ENCODE data around the gene NFKBIZ. TPM values are rescaled to one million over a fixed set of nuclear protein-coding genes. Genes with fewer than 3 reads are reported as not detected.

NFKBIZ gene
- total RNA-seq, 1 experiment from 2014 or later, result 7.4 TPM

GRCh38 chr3:101840066-101840465 lies 9.2 kb upstream of the NFKBIZ start:
- H3K9me3 ChIP-seq, result no peaks in the 10 kb centered on the region
- no peak overlapping the region for H3K4me3 ChIP-seq
- H3K27me3 ChIP-seq, result no peaks in the 10 kb centered on the region
- no peaks in the 10 kb centered on the region for H3K36me3 ChIP-seq
- DNase-seq, result no peak

DNA sequence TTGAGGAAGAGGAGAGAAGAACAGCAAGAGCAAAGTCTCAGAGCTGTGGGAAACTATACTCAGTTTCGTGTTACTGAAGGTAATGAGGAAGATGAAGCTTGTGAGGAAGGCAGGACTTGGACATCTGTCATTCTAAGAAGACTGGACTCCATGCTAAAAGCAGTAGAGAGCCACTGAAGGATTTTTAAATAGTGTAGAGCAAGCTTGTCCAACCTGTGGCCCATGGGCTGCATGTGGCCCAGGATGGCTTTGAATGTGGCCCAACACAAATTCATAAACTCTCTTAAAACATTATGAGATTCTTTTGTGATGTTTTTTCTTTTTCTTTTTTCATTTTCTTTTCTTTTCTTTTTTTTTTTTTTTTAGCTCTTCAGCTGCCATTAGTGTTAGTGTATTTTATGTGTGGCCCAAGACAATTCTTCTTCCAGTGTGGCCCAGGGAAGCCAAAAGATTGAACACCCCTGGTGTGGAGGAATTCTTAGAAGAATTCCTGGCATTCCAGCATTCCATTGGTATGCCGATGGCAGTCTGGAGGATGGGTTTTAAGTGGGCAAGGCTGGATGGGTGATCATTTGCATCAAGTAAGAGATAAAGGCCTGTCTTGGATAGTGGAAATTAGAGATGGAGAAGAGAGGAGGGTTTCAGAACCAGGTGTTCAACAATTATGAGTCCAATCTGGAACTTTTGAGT lies 6.9 kb upstream of the NFKBIZ start:
- Histone ChIP-seq H3K27me3 (no peaks in the 10 kb centered on the region), H3K9me3 (no peaks in the 10 kb centered on the region), H3K36me3 (no peaks in the 10 kb centered on the region), H3K4me3 (no peak overlapping the region)
- DNase-seq, result peak; percentile 51

DNA sequence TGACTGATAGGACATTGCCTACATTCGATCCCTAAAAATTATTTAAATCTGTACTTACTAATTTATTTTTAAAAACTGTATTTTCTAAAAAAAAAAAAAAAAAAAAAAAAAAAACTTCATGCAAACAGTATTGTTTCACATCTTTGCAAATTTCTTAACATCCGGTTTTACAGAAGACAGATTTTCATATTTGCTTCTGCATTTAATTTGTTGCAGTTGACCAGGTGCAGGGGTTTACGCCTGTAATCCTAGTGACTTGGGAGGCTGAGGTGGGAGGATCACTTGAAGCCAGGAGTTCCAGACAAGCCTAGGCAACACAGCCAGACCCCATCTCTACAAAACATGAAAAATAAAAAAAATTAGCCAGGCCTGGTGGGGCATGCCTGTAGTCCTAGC lies 6.4 kb upstream of the NFKBIZ start:
- Histone ChIP-seq H3K36me3 (no peaks in the 10 kb centered on the region), H3K4me3 (no peak overlapping the region), H3K9me3 (no peaks in the 10 kb centered on the region), H3K27me3 (no peaks in the 10 kb centered on the region)
- DNase-seq, result no peak

DNA sequence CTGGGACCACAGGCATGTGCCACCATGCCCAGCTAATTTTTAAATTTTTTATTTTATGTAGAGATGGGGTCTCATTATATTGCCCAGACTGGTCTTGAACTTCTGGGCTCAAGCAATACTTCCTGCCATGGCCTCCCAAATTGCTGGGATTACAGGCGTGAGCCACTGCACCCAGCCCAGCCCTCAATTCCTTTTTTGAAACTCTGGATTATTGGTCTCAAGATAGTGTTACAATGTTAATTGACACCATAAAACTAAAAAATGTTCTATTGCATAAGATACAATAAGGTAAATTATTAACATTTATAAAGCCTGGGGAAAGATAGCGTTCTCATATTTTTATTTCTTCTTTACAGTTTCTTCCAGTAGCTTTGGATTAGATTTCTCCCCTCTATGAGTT lies 3.9 kb upstream of the NFKBIZ start:
- no peak for DNase-seq
- Histone ChIP-seq H3K36me3 (no peaks in the 10 kb centered on the region), H3K4me3 (no peak overlapping the region), H3K27me3 (no peaks in the 10 kb centered on the region), H3K9me3 (no peaks in the 10 kb centered on the region)

- no peak overlapping the region for H3K4me3 ChIP-seq
- no peak for DNase-seq
- no peaks in the 10 kb centered on the region for H3K27me3 ChIP-seq
- peaks cover 12% of the 10 kb centered on the region for H3K36me3 ChIP-seq
- no peaks in the 10 kb centered on the region for H3K9me3 ChIP-seq
These were observed 2.6 kb upstream of the NFKBIZ start for GRCh38 chr3:101846709-101847108.

DNA sequence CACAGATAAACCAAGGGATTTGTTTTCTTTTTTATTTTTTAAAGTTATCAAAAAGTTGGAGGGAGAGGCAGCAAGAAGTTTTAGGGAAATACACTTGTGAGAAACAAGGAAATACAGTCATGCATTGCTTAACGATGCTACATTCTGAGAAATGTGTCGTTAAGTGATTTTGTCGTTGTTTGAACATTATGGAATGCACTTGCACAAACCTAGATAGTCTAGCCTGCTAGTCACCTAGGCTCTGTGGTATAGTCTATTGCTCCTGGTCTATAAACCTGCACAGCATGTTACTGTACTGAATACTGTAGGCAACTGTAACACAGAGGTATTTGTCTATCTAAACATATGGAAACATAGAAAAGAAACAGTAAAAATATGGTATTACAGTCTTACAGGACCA lies 2.0 kb upstream of the NFKBIZ start:
- Histone ChIP-seq H3K4me3 (no peak overlapping the region), H3K36me3 (peaks cover 19% of the 10 kb centered on the region), H3K9me3 (no peaks in the 10 kb centered on the region), H3K27me3 (no peaks in the 10 kb centered on the region)
- no peak for DNase-seq

GRCh38 chr3:101848326-101848725 lies 988 bp upstream of the NFKBIZ start:
- peak overlapping the region; percentile 77 for H3K4me3 ChIP-seq
- DNase-seq, result no peak
- H3K36me3 ChIP-seq, result peaks cover 29% of the 10 kb centered on the region
- no peaks in the 10 kb centered on the region for H3K9me3 ChIP-seq
- H3K27me3 ChIP-seq, result no peaks in the 10 kb centered on the region

- H3K36me3 ChIP-seq, result peaks cover 43% of the 10 kb centered on the region
- no peaks in the 10 kb centered on the region for H3K9me3 ChIP-seq
- H3K4me3 ChIP-seq, result peak overlapping the region; percentile 77
- H3K27me3 ChIP-seq, result no peaks in the 10 kb centered on the region
- peak; percentile 51 for DNase-seq
These were observed 466 bp downstream of the NFKBIZ start for GRCh38 chr3:101849714-101850245.

- H3K9me3 ChIP-seq, result no peaks in the 10 kb centered on the region
- no peaks in the 10 kb centered on the region for H3K27me3 ChIP-seq
- peak; percentile 24 for DNase-seq
- H3K36me3 ChIP-seq, result peaks cover 50% of the 10 kb centered on the region
- peak overlapping the region; percentile 77 for H3K4me3 ChIP-seq
These were observed 1.1 kb downstream of the NFKBIZ start for GRCh38 chr3:101850246-101851051.

DNA sequence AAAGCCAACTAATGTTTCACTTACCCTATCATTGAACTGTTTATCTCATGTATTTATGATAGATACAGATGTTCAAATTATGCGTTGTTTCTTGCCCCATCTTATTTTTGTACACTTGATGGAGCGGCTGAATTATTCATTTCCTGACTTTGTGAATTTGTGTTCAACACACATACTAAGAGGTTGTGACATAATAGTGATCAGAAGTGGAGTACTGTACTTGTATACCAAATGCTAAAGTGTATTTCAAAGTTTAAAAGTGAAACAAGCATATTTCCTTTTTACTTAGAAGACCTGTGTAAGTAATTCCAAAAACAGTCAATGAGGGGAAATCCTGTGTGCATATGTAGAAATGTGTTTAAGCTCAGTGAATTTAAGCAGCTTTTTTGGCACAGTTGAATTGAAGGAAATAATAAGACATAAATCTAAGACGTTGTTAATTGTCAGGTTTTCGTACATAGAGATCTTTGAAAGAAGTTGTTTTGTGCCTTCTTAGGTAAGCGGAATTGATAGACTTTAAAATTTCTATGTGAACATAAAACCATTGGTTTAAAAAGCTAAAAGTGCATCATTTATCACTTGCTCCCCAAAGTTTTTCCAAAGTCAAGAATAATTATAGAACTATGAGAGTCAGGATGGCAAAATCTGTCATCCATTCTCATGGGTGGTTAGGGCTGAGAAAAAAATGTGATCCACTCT lies 1.9 kb downstream of the NFKBIZ start:
- H3K36me3 ChIP-seq, result peaks cover 57% of the 10 kb centered on the region
- no peaks in the 10 kb centered on the region for H3K9me3 ChIP-seq
- peak overlapping the region; percentile 77 for H3K4me3 ChIP-seq
- H3K27me3 ChIP-seq, result no peaks in the 10 kb centered on the region
- DNase-seq, result no peak

- peaks cover 66% of the 10 kb centered on the region for H3K36me3 ChIP-seq
- DNase-seq, result no peak
- H3K9me3 ChIP-seq, result no peaks in the 10 kb centered on the region
- H3K4me3 ChIP-seq, result peak overlapping the region; percentile 77
- H3K27me3 ChIP-seq, result no peaks in the 10 kb centered on the region
These were observed 2.8 kb downstream of the NFKBIZ start for GRCh38 chr3:101851850-101852714.

- Histone ChIP-seq H3K36me3 (peaks cover 77% of the 10 kb centered on the region), H3K4me3 (no peak overlapping the region), H3K9me3 (no peaks in the 10 kb centered on the region), H3K27me3 (no peaks in the 10 kb centered on the region)
- no peak for DNase-seq
These were observed 3.9 kb downstream of the NFKBIZ start for GRCh38 chr3:101852983-101853840.

DNA sequence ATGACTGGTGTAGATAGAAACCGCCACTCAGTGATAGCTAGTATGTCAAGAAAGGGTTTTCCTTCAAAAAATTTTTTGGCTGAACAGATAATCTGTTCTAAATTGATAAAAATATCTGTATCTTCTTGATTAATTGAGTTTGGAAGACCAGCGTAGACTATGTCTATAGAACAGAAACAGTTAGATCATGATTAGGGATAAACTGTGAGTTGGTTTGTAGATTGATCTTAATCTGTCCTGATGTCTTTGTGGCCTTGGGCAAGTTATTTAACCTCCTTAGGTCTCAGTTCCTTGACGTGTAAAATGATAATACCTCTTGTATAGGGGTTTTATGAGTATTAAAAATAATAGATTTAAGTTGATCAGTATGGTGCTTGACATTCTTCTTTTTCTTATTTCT lies 4.7 kb downstream of the NFKBIZ start:
- peaks cover 85% of the 10 kb centered on the region for H3K36me3 ChIP-seq
- no peaks in the 10 kb centered on the region for H3K27me3 ChIP-seq
- H3K4me3 ChIP-seq, result no peak overlapping the region

DNA sequence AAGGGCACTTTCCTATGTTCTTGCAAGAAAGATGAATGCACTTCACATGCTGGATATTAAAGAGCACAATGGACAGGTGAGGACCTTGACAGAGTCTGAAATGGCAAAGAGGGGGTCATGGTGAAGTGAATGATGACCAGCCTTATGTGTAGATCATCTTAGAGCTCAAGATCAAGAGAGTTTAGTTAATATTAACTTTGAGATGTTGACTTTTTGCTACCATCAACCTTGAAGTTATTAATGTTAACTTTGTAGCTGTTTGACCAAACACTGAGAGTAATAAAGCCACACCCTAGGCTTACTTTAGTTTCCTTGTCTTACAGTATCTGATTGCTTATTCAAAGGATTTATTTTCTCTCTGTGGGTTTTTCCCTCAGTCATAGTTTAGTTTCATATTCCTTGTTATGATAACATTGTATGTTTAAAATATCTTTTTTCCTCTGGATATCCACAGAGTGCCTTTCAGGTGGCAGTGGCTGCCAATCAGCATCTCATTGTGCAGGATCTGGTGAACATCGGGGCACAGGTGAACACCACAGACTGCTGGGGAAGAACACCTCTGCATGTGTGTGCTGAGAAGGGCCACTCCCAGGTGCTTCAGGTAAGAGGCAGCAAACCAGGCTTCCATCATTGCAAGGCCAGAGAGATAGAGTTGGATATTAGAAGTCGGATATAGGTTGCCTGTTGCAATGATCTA lies 5.4 kb downstream of the NFKBIZ start:
- Histone ChIP-seq H3K27me3 (no peaks in the 10 kb centered on the region), H3K9me3 (no peaks in the 10 kb centered on the region), H3K4me3 (no peak overlapping the region), H3K36me3 (peaks cover 93% of the 10 kb centered on the region)
- no peak for DNase-seq

More for the DNA sequence above, 4.7 kb downstream of the NFKBIZ start:
- no peak for DNase-seq
- no peaks in the 10 kb centered on the region for H3K9me3 ChIP-seq

- Histone ChIP-seq H3K4me3 (no peak overlapping the region), H3K36me3 (peaks cover 99% of the 10 kb centered on the region), H3K27me3 (no peaks in the 10 kb centered on the region), H3K9me3 (no peaks in the 10 kb centered on the region)
- DNase-seq, result no peak
These were observed 8.0 kb downstream of the NFKBIZ start for GRCh38 chr3:101857301-101857741.

All from MG63 (cell line).